Astrocyte of the spinal cord (primary cell): ENCODE data around the gene NUMBL.

Experiments used
- DNase-seq: peaks from one replicate; pipeline ENCODE4 v3.0.0; 2011; ENCODE audit warnings: low read depth, low spot score
- H3K4me3 ChIP-seq: 2 replicates; pipeline ENCODE4 v1.5.1; 2011; ENCODE audit warnings: low read depth, mild to moderate bottlenecking, low read length, moderate library complexity
- in situ Hi-C: cut with HindIII; loops from 2 replicates; pipeline ENCODE4 v1.10.0; 2017; ENCODE audit warnings: low sequenced_read_pairs
- TF ChIP-seq, protein P1 (sequence below): IDR thresholded peaks from 2 replicates; pipeline ENCODE4 v1.5.1; 2012; ENCODE audit warnings: low read depth, mild to moderate bottlenecking, low read length, inconsistent platforms

Gene NUMBL

DNA sequence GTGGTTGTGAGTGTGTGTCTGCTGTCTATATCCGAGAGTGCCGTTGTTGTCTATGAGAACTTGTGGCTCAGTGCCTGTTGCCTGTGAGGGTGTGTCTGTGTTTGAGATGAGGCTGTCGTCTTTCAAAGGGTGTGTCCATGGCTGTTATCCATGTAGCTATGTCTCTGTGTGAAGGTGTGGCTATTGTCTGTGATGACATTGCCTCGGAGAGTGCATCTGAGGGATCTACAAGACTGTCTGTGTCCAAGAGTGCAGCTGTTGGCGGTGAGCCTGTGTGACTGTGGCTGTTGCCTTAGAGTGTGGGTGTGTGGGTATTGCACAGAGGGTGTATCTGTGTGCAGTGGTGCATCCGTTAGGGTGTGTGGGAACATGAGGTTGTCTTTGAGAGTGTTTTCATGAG lies 4.9 kb downstream of the NUMBL start:
- TF ChIP-seq, protein P1, sequence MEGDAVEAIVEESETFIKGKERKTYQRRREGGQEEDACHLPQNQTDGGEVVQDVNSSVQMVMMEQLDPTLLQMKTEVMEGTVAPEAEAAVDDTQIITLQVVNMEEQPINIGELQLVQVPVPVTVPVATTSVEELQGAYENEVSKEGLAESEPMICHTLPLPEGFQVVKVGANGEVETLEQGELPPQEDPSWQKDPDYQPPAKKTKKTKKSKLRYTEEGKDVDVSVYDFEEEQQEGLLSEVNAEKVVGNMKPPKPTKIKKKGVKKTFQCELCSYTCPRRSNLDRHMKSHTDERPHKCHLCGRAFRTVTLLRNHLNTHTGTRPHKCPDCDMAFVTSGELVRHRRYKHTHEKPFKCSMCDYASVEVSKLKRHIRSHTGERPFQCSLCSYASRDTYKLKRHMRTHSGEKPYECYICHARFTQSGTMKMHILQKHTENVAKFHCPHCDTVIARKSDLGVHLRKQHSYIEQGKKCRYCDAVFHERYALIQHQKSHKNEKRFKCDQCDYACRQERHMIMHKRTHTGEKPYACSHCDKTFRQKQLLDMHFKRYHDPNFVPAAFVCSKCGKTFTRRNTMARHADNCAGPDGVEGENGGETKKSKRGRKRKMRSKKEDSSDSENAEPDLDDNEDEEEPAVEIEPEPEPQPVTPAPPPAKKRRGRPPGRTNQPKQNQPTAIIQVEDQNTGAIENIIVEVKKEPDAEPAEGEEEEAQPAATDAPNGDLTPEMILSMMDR = no peak
- no peak for DNase-seq
- H3K4me3 ChIP-seq = no peak overlapping the region
- in situ Hi-C loops = no loop called here

DNA sequence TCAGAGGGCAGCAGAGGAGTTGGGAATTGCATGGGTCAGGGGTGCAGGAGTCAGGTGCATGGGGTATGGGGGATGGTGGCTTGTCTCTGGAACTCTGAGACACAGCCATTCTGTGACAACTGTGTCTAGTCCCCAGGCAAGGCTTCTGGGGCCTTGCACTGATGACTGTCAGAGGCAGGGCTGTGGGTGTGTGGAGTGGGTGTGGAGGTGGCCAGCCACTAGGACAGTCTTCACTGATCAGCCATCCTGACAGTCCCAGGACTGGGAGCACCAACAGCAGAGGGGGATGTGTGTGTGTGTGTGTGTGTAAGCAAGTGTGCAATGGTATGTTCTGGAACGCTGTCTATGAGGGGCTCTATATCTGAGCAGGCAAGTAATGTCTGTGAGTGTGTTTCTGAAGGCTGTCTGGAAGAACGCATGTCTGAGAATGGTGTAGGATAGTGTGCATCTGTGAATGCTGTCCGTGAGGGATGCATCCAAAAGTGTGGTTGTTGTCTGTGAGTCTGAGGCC lies 5.4 kb downstream of the NUMBL start:
- no peak overlapping the region for H3K4me3 ChIP-seq
- TF ChIP-seq, protein P1 = no peak
- no peak for DNase-seq
- in situ Hi-C loops = no loop called here

DNA sequence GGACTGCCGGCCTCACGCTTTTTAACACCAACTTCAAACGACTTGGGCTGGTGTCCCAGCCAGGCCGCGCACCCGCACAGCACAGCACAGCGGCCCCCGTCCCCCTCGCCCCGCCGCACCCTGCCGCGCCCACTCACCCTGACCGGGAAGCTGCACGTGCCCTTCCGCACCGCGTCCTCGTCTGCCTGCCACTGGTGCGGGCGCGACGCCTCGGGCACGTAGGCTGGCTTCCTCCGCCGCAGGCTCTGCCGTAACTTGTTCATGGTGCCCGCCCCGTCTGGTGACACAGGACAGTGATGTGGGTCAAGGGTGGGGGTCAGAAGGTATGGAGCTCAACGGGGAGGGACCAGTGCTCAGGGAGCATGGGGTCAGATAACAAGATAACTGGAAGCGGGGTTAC lies 6.2 kb downstream of the NUMBL start:
- no peak for DNase-seq
- no peak overlapping the region for H3K4me3 ChIP-seq
- TF ChIP-seq, protein P1 = no peak
- in situ Hi-C loops = no loop called here

DNA sequence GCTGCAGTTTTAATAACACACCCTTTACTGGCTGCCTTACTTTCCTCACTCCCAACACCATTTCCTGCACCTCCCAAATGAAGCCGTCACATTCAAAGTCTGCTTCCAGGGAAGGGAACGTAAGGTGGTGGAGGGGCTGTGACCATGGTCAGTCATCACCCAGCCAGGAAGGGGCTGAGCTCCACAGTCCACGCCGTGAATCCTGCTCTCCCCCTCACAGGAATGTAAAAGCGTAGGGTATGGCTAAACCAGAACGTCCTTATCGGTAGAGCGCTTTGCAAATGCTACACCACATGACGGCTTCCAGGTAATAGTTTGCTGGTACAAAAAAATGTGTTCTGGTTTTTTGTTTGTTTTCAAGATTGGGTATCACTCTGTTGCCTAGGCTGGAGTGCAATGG lies 7.0 kb downstream of the NUMBL start:
- no peak for DNase-seq
- no peak overlapping the region for H3K4me3 ChIP-seq
- in situ Hi-C loops = no loop called here
- TF ChIP-seq, protein P1 = no peak

DNA sequence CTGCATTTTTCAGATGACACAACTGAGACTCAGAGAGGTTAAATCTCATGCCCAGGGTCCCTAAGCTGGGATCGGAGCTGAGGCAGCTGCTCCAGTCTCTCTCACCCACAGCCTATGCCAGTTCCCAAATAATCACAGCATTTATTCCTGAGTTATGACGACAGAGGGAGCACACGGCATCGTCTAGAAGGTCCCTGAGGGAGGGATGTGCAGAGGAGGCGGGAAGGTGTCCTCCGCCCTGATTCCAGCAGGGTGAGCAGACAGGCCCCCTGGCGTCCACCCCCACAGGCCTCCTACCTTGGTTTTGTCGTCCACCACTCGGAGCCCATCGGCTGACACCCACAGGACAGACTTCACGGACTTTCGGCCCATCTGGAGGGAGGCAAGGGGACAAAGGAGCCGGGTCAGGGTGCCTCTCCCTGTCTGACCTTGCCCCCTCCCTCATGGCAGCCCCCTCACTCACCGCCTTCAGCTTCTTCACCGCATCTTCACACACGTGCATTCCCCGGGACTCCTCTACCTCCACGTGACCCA lies 8.0 kb downstream of the NUMBL start:
- no peak overlapping the region for H3K4me3 ChIP-seq
- TF ChIP-seq, protein P1 = no peak
- no peak for DNase-seq
- in situ Hi-C loops = no loop called here

DNA sequence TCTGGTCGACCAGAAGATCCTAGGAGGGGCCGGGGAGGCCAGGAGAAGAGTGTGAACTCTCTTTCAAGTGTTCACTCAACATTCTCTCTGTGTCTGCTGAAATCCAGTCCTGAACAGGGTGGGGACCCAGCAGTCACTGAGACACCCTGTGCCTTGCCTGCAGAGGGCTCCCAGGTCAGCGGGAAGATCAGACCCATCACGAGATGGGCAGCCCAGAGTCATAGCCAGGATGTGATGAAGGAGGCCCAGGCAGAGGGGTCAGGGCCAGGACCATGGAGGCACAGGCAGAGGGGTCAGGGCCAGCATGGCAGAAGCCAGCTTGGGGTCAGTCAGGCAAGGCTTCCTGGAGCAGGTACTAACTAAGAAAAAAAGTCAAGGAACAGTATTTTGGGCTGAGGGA lies 9.4 kb downstream of the NUMBL start:
- no peak for DNase-seq
- H3K4me3 ChIP-seq = no peak overlapping the region
- TF ChIP-seq, protein P1 = no peak
- in situ Hi-C loops = no loop called here

DNA sequence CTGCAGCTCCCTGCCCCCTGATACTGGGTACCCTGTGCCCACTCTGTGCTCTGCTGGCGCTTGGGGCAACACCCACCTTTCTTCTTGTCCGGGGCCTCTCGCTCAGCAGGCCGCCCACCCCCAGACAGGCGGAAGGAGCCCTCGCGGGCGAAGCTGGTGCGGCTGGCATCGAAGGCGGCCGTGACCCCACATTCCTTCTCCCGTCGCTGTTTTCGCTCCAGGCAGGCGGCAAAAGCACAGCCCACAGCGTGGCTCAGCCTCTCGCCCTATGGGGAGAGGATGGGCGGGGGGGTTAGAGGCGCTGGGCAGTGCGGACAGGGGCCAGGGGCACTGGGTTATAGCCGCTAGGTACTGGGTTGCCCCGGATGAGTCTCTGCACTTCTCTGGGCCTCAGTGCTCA lies 13.3 kb downstream of the NUMBL start:
- no peak overlapping the region for H3K4me3 ChIP-seq
- DNase-seq = no peak
- in situ Hi-C loops = no loop called here
- TF ChIP-seq, protein P1 = no peak
